HG02798 (cell line): Measurements from ENCODE around the gene BANP.
A peak's percentile ranks its signal among the peaks of the same experiment; 100 is the strongest.
"Not testable (repeated sequence)": the region's sequence is repeated elsewhere in the genome, so short reads cannot be mapped to it uniquely, and the experiment has no call there.

Source experiments
- ATAC-seq: cut with Tn5 transposase; IDR thresholded peaks from one replicate; pipeline ENCODE4 v1.9.1; 2021; ENCODE audit warnings: mild to moderate bottlenecking; ENCODE audit not compliant: unreplicated experiment, poor library complexity

The BANP gene

DNA sequence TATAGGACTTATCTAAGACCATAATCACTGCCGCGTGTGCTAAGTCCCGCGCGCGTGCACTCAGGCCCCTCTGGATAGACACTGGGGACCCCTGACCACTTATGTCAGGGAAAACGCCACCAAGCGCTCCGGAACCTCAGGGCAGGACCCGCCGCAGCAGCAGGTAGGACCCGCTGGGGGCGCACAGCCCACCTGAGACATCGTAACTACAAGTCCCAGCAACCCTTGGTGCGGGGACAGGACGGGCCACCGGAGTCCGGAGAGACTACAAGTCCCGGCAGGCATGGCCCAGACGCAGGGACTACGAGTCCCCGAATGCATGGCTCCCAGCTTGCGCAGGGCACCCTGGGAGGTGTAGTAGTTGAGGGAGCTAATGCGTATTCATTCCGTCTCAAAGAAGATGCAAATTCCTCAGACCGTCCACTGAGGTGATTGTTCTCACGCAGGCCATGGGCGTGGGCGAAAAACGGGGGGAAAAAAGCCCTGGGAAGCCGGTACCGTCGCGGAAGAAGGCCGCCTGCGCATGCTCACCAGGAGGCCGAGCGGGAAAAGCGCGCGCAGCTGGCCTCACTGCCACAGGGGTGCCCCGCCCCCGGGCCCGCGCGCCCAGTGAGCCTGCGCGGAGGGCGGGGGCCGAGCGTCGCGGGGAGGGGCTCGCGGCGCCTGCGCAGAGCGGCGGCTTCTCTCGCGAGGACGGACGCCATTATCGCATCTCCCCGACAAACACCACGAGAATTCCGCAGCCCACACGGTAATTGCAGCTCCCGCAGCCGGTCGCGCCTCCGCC is at the start of gene BANP:
TSS of gene BANP (plus strand) at position 670 of the 787 bp plus-strand sequence. CDS start 23,682 bp downstream, outside the sequence.
- peak; percentile 88 for ATAC-seq

GRCh38 chr16:87904963-87905362 is 46.3 kb upstream of the BANP start:
- ATAC-seq = not testable (repeated sequence)

GRCh38 chr16:87905521-87905920 is 45.7 kb upstream of the BANP start:
- not testable (repeated sequence) for ATAC-seq

DNA sequence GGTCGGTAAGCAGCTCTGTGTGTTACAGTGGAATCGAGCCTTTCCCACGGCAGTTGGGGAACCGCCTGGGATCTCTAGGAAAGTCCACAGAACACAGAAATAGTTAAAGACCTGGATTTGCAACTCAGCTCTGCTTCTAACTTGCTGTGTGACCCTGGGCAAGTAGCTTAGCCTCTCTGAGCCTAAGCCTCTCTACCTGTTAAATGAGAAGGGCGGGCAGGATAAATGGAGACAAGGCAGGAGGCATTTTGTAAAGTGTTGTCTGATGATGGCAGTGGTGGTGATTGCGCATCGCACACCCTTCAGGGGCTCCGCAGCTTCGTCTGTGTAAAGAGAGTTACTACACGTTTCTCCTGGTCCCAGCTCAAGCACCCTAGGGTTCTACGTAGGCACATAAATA is 43.1 kb upstream of the BANP start:
- not testable (repeated sequence) for ATAC-seq

- ATAC-seq = peak; percentile 90
Measured at GRCh38 chr16:87909203-87909935, 41.9 kb upstream of the BANP start.

GRCh38 chr16:87911106-87911763 is 40.0 kb upstream of the BANP start:
- not testable (repeated sequence) for ATAC-seq

DNA sequence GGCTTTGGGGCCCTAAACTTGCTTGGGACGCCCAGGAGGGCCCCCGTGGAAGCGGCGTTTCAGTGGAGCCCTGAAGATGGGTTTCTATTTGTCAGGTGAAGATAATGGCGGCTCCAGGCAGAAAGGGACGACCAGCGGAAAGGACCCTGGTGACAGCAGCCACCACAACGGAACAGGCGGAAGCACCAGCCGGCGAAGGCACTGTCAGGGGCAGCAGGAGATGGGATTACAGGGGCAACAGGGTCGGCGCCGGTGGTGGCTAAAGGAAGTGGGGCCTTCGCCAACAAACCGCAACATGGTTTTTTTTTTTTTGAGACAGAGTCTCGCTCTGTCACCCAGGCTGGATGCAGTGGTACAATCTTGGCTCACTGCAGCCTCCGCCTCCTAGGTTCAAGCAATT is 38.5 kb upstream of the BANP start:
- not testable (repeated sequence) for ATAC-seq

- not testable (repeated sequence) for ATAC-seq
Measured at GRCh38 chr16:87914021-87914725, 37.1 kb upstream of the BANP start.

DNA sequence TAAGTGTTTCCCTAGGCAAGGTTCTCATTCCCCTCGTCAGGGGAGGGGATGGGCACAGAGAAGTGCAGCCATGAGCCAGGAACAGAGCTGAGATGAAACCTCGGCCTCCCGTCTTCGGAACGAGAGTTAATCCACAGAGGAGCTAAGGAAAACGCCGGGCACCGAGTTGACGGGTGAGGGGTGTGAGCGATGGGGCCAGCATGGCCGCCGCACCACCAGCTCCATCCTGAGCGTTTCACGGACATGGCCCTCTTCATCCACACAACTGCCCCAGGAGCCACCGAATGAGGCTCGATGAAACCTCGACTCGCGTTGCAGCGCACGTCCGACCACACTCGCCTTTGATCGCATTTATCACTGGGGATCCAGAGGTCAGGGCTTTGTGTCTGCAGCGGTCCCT is 36.4 kb upstream of the BANP start:
- ATAC-seq = no peak

GRCh38 chr16:87917503-87917902 is 33.7 kb upstream of the BANP start:
- ATAC-seq = no peak

DNA sequence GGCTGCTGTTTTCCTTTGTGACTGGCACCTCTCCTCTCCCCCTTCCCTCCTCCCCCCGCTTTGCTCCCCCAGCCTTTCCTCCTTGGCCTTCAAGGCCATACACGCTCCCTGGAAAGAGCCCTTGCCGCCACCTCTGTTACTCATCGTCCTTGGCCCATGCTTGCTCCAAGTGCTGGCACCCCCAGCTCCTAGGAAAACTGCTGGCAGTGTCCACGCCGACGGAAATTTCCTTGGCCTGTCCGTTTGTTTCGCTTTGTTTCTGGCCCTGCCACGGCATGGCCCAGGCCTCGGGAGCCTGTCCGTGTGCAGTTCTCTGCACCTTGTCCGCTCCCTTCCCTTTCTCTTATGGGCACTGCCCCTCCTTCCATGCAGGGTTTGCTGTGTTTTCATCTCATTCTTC is 32.9 kb upstream of the BANP start:
- ATAC-seq = no peak

DNA sequence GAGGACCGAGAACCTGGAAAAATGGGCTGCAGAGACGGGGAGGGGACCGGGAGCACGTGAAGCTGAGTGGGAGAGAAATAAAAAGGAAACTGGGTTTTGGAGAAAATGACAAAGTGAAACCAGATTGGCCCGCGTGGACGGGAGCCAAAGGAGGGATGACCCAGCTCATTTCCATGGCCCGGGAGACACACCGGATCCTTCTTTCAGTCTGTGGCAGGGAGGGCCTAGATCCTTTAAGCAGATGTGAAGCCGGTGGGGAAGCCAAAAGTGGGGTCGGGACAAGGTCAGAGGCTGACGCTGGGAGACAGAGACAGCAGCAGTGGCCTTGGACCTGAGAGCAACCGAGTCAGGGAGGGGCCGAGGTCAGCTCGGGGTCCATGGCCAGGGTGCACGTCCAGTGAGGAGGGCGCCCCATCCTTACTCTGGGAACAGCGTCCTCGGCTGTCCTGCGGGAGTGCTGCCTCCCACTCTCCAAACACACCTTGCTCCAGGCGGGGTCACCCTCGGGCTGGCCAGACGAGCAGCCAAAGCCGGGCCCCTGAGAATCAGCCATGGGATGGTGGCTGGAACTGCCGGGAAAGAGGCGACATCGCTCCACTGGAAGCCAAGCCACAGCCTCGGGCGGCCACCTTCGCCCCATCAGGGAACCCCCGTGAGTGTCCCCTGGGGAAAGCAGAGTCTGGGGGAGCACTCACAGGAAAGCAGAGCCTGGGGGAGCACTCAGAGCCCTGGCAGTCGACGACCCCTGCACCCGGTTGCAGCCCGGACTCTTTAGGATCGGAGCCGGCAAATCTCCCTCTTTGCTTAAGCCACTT is 32.2 kb upstream of the BANP start:
- no peak for ATAC-seq

GRCh38 chr16:87919681-87919994 is 31.6 kb upstream of the BANP start:
- no peak for ATAC-seq

DNA sequence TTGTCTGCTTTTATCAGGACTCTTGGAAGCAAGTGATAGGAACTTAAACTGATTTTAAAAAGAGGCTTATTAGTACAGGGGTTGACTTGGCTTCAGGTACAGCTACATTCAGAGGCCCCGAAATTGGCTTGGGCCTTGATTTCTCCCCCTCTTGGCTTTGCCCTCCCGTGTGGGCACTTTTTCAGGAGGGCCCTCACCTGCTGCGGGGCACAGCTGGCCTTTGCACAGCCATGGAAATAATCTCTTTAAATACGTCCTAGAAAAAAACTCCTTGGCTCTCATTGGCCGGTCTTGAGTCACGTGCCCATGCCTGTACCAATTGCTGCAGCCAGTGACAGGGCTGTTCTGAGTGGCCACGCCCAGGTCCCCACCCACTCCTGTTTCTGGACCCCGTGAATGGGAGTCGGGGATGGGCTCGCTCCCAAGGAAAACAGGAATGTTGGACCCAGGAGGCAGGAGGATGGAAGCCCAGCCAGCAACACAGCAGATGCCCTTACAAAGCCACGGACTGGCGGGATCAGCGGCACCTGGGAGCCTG is 29.9 kb upstream of the BANP start:
- no peak for ATAC-seq

- no peak for ATAC-seq
Measured at GRCh38 chr16:87922250-87922871, 28.9 kb upstream of the BANP start.

DNA sequence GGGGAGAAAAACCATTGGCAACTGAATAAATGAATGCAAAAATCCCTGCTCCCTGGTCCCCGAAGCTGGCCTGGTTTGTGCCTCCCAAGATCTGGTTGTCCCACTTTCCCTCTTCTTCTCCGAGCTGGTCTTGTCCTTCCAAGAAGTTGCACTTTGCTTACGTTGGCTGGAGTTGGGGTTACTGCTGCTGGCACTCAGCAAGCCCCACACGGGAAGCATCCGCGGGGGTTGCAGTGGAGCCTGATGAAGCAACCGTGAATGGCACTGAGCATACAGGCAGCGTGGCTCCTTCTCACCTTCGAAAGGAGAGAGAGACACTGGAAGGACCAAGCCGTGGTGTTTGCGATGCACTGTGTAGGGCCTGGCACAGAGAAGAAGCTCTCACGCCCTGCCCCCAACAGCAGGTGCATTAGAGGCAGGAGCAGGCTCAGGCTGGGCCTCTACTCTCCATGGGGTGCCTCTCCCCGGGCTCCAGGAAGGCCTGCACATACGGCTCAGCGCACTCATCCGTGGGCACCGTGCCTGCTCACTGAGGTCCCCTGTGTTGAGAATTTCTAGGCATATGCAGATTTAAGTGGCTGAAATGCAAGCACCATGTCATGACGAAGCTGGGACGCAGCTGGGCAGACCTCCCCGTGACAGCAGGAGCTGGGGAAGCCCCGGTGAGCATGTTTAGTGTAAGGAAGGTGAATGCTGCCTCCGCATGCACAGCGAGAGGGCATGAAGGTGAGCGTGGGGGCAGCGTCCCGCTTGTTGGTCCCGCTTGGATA is 27.0 kb upstream of the BANP start:
- peak; percentile 73 for ATAC-seq

GRCh38 chr16:87924811-87925670 is 26.2 kb upstream of the BANP start:
- no peak for ATAC-seq
